ENCODE results near the gene DDX25.
"Not testable (repeated sequence)": the region's sequence is repeated elsewhere in the genome, so short reads cannot be mapped to it uniquely, and the experiment has no call there.

Gene DDX25

DNA sequence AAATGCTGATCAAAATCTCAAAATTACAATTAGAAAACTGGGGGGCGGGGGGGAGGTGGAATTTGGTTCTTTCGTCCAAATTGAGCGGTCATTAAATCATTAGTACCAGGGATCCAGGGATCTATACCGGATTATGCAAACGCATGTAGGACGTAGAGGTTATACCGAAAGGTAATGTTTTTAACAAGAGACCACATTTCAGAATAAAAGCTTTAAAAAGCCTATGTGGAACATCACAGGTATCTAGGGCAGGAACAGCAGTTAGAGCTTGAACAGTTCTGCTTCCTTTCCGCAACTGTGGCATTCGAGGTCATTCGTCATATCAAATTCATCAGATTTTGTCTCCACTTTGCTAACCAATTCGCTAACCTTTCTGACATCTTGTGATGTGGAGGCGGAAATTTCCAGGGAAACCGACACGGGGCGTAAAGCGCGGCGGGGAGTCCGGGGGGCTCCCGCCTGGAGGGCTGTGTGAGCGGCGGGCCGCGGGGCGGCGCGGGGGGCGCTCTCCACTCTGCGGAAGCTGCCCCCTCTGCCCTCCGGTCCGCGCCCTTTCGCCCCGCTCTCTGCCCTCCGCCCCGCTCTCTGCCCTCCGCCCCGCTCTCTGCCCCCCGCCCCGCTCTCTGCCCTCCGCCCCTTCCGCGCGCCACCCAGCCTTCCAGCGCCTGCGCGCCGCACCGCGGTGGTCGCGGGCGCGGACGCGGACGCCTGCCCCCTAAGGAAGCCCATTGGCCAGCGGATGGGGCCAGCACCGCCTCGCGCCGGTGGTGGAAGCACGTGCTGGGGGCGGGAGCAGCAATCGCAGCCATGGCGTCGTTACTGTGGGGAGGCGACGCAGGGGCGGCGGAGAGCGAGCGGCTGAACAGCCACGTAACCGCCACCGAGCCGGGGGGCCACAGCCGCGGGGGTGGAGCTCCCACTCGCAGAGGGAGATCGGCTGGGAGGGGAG lies at the start of gene DDX25:
Gene DDX25 (plus strand): TSS at position 798 of the 949 bp plus-strand sequence. CDS start 10 bp downstream, at position 808.
- DNase-seq (ENCODE audit: insufficient read length, low spot score) (no peak), FAIRE-seq (no peak)

DNA sequence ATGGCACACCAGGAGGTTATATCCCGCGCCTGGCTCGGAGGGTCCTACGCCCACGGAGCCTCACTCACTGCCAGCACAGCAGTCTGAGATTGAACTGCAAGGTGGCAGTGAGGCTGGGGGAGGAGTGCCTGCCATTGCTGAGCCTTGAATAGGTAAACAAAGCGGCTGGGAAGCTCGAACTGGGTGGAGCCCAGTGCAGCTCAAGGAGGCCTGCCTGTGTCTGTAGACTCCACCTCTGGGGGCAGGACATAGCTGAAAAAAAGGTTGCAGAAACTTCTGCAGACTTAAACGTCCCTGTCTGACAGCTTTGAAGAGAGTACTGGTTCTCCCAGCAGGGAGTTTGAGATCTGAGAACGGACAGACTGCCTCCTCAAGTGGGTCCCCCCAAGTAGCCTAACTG lies 46.6 kb upstream of the DDX25 start:
- DNase-seq (ENCODE audit: insufficient read length, low spot score); FAIRE-seq: not testable (repeated sequence)

DNA sequence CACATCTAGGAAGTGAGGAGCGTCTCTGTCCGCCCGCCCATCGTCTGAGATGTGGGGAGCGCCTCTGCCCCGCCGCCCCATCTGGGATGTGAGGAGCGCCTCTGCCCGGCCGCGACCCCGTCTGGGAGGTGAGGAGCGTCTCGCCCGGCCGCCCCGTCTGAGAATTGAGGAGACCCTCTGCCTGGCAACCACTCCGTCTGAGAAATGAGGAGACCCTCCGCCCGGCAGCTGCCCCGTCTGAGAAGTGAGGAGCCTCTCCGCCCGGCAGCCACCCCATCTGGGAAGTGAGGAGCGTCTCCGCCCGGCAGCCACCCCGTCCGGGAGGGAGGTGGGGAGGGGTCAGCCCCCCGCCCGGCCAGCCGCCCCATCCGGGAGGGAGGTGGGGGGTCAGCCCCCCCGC lies 41.5 kb upstream of the DDX25 start:
- DNase-seq (ENCODE audit: insufficient read length, low spot score); FAIRE-seq: not testable (repeated sequence)

DNA sequence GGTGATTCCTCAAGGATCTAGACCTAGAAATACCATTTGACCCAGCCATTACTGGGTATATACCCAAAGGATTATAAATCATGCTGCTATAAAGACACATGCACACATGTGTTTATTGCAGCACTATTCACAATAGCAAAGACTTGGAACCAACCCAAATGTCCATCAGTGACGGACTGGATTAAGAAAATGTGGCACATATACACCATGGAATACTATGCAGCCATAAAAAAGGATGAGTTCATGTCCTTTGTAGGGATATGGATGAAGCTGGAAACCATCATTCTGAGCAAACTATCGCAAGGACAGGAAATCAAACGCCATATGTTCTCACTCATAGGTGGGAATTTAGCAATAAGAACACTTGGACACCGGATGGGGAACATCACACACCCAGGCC lies 39.0 kb upstream of the DDX25 start:
- not testable (repeated sequence) for DNase-seq (ENCODE audit: insufficient read length, low spot score); FAIRE-seq

DNA sequence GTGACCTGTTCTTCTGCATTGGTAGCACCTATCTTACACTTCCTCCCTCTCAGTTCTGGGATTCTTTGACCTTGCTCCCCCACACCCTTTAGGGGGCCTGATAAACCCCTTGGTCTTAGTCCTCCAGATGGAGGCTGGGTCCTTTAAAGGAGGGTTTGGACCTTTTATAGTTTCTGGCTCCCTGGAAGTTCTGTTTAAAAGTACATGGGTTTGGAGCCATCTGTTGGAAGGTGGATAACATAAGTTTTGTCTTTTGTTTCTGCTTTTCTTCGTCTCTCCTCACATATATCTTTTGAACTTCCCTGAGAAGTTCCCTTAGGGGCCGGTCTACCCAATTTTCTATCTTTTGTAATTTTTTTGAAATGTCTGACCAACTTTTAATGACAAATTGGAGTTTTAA lies 34.8 kb upstream of the DDX25 start:
- DNase-seq (ENCODE audit: insufficient read length, low spot score) (no peak), FAIRE-seq (no peak)

DNA sequence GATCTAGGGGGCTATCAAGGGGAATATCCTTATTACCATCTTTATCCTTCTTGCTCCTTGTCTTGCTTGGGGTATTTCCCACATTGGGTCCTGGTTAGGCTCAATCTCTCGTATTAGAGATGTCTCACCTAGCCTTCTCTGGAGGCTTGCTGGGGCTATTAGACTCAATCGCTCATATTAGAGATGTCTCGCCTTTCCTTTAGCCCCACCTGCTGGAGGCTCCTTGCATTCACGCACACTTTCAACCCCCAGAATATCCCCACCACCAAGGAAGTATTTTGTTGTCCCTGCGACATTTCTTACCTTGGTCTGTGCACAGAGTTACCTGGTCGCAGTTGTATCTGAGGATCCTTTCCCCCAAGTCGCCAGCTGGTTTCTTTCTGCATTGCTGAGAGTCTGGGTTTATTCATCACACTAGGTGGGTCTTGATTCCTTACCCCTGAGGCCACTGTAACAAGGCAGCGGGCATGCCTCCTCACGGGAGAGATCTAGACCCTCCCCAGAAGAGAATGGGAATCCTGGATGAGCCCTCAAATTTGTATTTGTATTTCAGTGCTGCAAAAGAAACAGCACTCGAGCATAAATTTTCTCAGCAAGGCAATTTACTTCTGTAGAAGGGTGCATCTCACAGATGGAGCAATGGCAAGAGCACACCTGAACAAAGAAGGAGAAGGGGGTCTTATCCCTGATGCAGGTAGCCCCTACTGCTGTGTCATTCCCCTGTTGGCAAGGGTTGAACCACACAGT lies 32.7 kb upstream of the DDX25 start:
- FAIRE-seq (no peak), DNase-seq (ENCODE audit: insufficient read length, low spot score) (peak; percentile 9)

DNA sequence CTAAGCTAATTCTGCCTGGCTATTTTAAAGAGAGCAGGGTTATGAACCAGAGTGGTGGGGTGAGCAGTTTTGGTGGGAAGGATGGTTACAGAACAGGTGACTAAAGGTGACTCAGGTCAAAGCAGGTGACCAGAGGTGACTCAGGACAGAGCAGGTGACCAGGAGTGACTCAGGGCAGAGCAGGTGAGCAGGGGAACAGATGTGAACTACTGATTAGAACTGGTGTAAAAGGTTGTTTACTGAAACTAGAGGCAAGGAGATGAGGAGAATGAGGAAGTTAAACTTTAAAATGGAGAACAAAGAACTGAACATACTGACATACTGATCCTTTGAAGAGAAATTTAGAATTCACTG lies 32.2 kb upstream of the DDX25 start:
- FAIRE-seq = no peak
- no peak for DNase-seq (ENCODE audit: insufficient read length, low spot score)

DNA sequence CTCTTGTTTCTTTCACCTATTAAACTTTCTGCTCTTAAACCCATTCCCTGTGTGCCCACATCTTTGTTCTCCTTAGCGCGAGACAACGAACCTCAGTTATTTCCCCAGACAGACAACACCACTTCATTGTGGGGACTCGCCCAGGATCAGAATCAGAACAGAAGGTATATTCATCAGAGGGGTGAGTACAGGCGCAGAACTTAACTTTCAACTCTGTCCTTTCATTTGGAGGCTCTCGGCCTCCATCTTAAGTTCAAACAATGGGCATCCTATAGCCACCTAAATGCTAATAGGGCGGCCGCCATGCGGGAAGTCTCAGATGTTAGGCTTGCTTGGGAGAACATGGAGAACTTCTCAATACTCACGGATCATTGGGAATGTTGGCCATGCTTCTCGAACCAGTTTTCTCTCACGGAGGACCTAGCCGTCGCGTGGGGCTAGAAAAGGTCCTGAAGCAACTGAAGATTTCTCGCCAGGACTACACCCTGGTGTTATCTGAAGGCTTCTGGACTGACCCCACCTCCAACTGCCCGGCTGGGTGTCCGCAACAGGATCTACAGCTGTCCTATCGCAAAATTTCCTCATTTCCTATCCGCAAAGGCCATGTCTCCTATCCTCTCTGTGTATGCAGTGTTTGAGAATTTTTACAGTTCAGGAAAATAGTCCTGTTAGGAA lies 30.3 kb upstream of the DDX25 start:
- DNase-seq (ENCODE audit: insufficient read length, low spot score) (no peak), FAIRE-seq (no peak)

DNA sequence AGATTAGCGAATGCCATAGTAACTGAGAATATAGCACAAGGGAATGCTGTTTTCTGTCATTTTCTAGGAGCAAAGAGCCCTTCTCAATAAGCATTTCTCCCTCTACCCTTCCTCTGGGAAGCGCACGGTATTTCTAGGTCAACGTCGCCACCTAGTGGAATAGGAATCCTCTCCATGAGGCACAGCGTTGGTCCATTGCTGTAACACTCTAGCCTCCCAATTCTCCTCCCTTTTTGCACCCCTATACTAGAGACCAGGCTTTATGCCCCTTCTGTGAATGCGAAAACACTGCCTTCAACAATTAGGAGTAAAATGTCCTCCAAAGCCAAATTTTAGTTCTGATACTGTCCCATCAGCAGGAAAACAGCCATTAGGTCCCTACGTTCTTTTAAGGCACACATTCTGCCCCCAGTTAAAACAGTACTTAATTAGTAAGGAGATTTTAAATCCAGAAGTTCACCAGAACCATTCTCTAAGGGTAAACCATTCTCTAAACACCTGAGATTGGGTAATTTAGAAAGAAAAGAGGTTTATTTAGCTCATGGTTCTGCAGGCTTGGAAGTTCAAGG lies 29.7 kb upstream of the DDX25 start:
- DNase-seq (ENCODE audit: insufficient read length, low spot score) = peak; percentile 24
- FAIRE-seq = peak; percentile 92

DNA sequence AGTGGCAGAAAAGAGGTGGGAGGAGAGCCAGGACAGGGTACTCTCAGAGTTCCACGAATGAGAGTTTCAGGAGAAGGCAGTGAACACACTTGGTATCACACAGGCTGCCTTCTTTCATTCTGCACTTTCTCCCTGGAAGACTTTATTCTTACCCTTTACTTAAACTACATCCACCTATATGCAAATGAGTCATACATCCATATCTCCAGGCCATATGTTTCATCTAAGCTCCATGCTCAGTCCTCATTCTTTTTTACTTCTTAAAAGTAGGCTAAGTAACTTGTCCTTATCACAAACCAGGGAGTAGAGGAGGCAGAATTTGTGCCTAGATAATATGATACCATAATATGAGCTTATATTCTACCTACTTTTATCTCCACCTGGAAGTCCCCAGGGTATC lies 23.0 kb upstream of the DDX25 start:
- DNase-seq (ENCODE audit: insufficient read length, low spot score) = no peak
- no peak for FAIRE-seq

DNA sequence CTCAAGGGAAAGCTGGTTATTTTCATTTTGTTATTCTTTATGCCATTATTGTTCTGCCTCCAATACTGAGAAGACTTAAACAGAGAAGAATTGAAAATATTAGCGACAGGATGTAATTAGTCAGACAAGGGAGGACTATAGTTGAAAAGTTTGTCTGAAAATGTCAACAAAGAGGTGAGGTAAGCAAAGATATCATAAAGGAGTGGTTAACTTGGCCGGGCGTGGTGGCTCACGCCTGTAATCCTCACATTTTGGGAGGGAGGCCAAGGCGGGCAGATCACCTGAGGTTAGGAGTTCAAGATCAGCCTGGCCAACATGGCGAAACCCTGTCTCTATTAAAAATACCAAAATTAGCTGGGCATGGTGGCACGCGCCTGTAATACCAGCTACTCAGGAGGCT lies 20.9 kb upstream of the DDX25 start:
- DNase-seq (ENCODE audit: insufficient read length, low spot score) = no peak
- no peak for FAIRE-seq

DNA sequence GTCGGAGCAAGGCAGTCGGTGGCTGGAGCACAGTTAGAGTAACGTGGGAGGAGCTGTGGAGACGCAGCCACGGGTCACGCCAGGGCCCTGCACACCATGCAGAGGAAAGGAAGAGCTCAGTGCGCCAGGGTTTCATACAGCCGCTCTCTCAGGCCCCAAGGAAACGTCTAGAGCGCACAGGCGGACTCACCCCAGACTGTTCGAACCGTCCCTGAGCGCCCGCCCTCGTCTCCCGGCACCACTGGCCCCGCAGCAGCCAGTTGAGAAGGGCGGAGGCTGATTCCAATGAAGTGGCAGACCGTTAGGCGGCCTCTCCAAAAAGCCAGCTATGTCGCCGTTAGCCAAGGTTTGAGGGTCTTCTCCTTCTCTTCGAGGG lies 17.3 kb upstream of the DDX25 start:
- DNase-seq (ENCODE audit: insufficient read length, low spot score) (peak; percentile 18), FAIRE-seq (no peak)

DNA sequence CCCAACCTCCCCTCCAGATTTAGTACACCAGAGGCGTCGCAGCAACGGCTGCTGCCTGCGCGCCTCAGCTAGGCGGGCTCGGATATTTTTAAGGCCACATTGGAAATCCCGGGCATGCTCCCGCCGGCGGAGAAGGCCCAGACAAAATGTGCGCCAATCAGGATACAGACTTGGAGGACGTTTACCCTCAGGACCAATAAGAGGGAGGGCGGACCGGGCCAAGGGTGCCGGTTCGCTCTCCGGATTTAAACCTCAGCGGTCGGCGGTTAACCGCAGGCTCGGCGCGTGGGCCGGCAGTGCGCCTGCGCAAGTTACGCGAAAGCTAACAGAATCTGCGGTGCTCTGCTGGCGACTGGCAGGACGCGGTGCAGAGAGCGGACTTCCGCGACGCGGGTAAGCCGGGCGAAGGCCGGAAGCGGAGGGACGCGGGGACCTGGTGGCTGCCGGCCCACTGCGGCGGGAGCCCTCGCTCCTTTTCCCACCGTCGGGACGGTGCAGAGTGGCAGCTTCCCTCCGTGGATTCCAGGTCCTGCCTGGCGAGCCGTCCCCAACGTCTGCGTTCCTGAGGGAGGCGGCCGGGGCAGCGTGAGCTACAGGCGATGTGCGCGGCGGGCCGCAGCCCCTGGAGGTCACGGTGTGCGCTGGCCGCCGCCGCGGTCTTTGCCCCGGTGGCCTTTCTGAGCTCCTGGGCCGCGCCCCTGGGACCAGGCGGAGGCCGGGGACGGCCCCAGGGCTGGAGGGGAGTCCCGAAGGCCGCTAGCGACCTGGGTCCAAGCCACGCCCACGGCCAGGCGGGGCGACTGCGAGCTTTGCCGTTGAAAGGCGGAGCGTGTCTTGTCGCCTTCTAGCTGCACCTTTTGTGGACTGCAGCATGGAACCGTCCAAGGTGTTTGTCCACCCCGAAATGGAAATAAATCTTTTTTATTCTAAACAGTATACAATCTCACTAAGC lies 16.7 kb upstream of the DDX25 start, which contains the start of gene HYLS1:
Gene HYLS1 (plus strand): TSS at position 296 of the 952 bp plus-strand sequence. CDS start 11,701 bp downstream, outside the sequence.
- DNase-seq (ENCODE audit: insufficient read length, low spot score) (peak; percentile 76), FAIRE-seq (peak; percentile 92)

DNA sequence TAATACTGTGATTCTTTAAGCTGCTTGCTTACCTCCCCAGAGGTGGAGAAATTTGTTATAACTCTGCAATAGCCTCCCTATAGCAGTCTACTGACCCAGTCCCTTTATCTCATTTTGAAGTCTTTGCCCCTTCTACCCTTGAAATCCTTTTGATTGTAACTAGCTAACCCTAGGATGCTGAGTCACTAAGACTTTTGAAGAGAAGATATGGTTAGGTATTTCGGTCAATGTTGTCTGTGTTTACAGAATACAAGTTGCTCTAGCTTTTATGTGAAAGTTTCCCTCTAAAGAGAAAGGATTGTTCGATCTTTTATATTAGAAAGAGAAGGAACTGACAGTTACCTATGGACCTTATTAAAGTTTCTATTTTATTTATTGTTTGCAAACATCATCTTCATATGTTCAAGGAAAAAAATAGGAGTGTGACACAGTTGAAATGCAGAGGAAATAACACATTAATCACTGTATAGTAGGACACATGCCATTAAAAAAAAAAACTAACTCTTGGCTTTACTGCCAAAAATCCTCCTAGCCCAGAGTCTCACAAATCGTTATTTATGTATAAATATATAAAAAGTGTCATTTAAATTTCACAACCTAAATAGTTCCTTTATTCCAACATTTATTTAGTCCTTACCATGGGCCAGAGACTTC lies 13.7 kb upstream of the DDX25 start:
- FAIRE-seq (no peak), DNase-seq (ENCODE audit: insufficient read length, low spot score) (no peak)

DNA sequence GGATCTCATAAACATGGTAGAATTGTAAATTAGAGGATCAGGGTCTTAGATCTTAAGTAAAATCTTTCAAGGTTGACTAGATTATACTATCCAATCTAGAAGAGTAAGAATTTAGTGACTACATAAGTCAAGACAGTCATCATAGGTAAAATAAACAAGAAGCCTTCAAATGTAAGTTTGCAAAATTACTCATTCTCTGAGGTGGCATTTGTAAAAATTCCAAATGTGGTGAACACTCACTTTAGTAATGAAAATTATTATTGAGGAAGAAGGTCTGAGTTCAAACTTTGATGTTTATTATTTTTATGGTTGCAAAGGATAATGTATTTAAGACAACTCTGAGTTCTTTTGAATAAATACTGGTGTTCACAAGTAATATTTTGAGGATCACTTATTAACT lies 12.2 kb upstream of the DDX25 start:
- DNase-seq (ENCODE audit: insufficient read length, low spot score) = no peak
- FAIRE-seq = no peak

DNA sequence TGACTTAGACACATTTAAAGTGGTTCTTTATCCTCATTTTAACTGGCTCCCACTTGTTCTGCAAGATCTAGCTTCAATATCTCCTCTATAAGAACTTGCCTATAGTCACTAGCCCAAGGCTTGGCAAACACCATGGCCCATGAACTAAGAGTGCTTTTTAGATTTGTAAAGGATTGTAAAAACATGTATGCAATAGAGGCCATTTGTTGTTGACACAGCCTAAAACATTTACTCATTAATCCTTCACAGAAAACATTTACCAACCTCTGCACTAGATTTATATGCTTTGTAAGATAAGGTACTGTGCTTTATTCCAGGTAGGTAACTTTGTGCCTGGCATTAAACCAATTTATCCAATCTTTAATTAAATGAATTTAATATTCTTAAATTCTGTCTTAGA lies 11.3 kb upstream of the DDX25 start:
- no peak for DNase-seq (ENCODE audit: insufficient read length, low spot score)

DNA sequence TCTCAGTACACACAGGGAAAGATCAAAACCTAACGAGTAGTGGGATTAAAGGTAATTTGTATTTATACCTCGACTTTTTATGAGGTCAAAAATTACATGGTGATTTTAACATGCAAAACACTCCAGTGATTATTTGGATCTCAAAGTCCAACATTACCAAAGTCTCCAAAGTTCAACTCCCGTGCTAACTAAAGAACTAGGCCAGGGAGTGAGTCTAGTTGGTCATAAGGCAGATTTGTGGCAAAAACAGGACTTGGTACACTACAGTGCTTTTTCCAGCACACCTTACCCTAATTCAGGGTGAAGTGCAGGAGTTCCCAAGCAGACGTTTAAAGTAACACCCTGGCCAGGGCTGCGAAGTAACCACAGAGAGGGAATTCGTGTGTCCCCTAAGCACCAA lies 2.4 kb upstream of the DDX25 start:
- no peak for FAIRE-seq
- DNase-seq (ENCODE audit: insufficient read length, low spot score) = no peak

More for the DNA sequence above, 11.3 kb upstream of the DDX25 start:
- no peak for FAIRE-seq

DNA sequence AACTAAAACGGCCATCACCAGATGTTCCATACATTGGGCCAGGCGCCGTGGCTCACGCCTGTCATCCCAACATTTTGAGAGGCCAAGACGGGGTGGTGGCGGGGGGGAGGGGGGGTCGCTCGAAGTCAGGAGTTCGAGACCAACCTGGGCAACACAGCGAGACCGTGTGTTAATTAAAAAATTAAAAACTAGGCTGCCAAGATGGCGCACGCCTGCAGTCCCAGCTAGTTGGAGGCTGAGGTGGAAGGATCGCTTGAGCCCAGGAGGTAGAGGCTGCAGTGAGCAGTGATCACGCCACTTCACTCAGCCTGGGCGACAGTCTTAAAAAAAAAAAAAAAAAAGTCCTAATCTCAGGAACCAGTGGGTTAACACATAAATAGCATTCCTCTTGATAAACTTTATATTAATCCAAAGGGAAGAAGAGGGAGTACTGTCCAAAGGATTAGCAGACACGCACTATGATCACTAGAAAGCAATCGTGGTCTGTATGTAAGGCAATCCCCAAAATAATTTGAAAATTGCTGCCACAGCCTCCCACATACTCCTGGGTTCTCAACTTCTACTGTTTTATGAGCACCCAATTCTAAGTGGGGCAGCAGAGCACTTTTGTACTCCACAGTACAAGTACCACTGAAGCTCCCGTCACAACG lies 1.9 kb upstream of the DDX25 start:
- DNase-seq (ENCODE audit: insufficient read length, low spot score) = no peak
- FAIRE-seq = no peak
